Measurements from ENCODE around the gene DDIT4. TPM values are rescaled to one million over a fixed set of nuclear protein-coding genes. Genes with fewer than 3 reads are reported as not detected.

Gene DDIT4
- total and polyA plus RNA-seq, 9 of the 15 experiments (the other 6 are each of a cell fraction or from before 2014, with no cell fraction given) = 8.2 to 675 (median 159) TPM

GRCh38 chr10:72297281-72297804 lies 23.6 kb downstream of the DDIT4 start (continued):
- TF ChIP-seq TSHZ1 (CRISPR knock-in tag; IDR thresholded peaks at IDR 0.05) = peak; percentile 65; the same call in 1 of the 2 replicates
- no peak for TF ChIP-seq RBM14 (IDR thresholded peaks at IDR 0.05; ENCODE audit: borderline replicate concordance, insufficient read depth, low read depth, low read length)
- TF ChIP-seq SAP30 (IDR thresholded peaks at IDR 0.05; ENCODE audit: borderline replicate concordance, insufficient read depth, low read depth, low read length, poor library complexity, severe bottlenecking) = peak; percentile 20
- TF ChIP-seq, protein P1, sequence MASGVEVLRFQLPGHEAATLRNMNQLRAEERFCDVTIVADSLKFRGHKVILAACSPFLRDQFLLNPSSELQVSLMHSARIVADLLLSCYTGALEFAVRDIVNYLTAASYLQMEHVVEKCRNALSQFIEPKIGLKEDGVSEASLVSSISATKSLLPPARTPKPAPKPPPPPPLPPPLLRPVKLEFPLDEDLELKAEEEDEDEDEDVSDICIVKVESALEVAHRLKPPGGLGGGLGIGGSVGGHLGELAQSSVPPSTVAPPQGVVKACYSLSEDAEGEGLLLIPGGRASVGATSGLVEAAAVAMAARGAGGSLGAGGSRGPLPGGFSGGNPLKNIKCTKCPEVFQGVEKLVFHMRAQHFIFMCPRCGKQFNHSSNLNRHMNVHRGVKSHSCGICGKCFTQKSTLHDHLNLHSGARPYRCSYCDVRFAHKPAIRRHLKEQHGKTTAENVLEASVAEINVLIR (CRISPR knock-in tag; IDR thresholded peaks at IDR 0.05) = no peak
- TF ChIP-seq, protein P2, sequence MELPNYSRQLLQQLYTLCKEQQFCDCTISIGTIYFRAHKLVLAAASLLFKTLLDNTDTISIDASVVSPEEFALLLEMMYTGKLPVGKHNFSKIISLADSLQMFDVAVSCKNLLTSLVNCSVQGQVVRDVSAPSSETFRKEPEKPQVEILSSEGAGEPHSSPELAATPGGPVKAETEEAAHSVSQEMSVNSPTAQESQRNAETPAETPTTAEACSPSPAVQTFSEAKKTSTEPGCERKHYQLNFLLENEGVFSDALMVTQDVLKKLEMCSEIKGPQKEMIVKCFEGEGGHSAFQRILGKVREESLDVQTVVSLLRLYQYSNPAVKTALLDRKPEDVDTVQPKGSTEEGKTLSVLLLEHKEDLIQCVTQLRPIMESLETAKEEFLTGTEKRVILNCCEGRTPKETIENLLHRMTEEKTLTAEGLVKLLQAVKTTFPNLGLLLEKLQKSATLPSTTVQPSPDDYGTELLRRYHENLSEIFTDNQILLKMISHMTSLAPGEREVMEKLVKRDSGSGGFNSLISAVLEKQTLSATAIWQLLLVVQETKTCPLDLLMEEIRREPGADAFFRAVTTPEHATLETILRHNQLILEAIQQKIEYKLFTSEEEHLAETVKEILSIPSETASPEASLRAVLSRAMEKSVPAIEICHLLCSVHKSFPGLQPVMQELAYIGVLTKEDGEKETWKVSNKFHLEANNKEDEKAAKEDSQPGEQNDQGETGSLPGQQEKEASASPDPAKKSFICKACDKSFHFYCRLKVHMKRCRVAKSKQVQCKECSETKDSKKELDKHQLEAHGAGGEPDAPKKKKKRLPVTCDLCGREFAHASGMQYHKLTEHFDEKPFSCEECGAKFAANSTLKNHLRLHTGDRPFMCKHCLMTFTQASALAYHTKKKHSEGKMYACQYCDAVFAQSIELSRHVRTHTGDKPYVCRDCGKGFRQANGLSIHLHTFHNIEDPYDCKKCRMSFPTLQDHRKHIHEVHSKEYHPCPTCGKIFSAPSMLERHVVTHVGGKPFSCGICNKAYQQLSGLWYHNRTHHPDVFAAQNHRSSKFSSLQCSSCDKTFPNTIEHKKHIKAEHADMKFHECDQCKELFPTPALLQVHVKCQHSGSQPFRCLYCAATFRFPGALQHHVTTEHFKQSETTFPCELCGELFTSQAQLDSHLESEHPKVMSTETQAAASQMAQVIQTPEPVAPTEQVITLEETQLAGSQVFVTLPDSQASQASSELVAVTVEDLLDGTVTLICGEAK (IDR thresholded peaks at IDR 0.05) = peak; percentile 67; the same call in 1 of the 2 replicates
- TF ChIP-seq, protein P2 (CRISPR knock-in tag; IDR thresholded peaks at IDR 0.05) = no peak
- TF ChIP-seq CAMTA2 (CRISPR knock-in tag; conservative IDR thresholded peaks at IDR 0.05) = no peak
- TF ChIP-seq ZBTB17 (CRISPR knock-in tag; IDR thresholded peaks at IDR 0.05) = peak; percentile 76
- no peak for TF ChIP-seq PRMT5 (CRISPR knock-in tag; IDR thresholded peaks at IDR 0.05)
- TF ChIP-seq POLR2B (IDR thresholded peaks at IDR 0.05; ENCODE audit: low read depth, partially characterized antibody) = peak; percentile 79
- TF ChIP-seq NFIX (CRISPR knock-in tag; IDR thresholded peaks at IDR 0.05; ENCODE audit: low read depth) = no peak
- TF ChIP-seq STAG1 (CRISPR knock-in tag; IDR thresholded peaks at IDR 0.05; ENCODE audit: borderline replicate concordance) = no peak
- TF ChIP-seq SRF (CRISPR knock-in tag; IDR thresholded peaks at IDR 0.05) = no peak
- TF ChIP-seq SMARCE1 (IDR thresholded peaks at IDR 0.05) = peak; percentile 71
